SK-N-SH (cell line): ENCODE results near the gene HLA-DPB1. TPM values are rescaled to one million over a fixed set of nuclear protein-coding genes. Genes with fewer than 3 reads are reported as not detected.

Experiments used
- CTCF ChIA-PET: fragments of 300-600, 350-600 bp; formaldehyde crosslinking; extraction: SDS; loops from one replicate; lab custom pipeline; 2021; lab: Yijun Ruan, JAX
- POLR2A ChIA-PET: fragments of 350-600 bp; sonication (Branson Sonifier 250); formaldehyde crosslinking; extraction: SDS; loops from one replicate; lab custom pipeline; 2020; ENCODE audit warnings: antibody characterized with exemption, inconsistent platforms; lab: Yijun Ruan, JAX
- DNase-seq: peaks from one replicate; pipeline ENCODE4 v3.0.0; 2012
- H2AFZ ChIP-seq: fragments of 200-600 bp; sonication (generic); 2 replicates; pipeline ENCODE4 v1.8.1; 2016; ENCODE audit warnings: antibody characterized with exemption, mild to moderate bottlenecking, low read depth
- H3F3A ChIP-seq: fragments of 200-600 bp; sonication (generic); replicated peaks from 2 replicates; pipeline ENCODE3; 2016; ENCODE audit warnings: antibody characterized with exemption, mild to moderate bottlenecking; ENCODE audit not compliant: insufficient read depth
- H3K27ac ChIP-seq, 2 experiments: fragments of 200-500 bp in 1 of 2; fragments of 200-600 bp in 1 of 2; sonication (Bioruptor generic) in 1 of 2; sonication (generic), shearing (Covaris generic) in 1 of 2; 2 replicates each; pipeline versions ENCODE4 v1.5.1 to v1.6.1; 2014 to 2016; ENCODE audit warnings: low read depth in 2 of 2, inconsistent platforms in 1 of 2, low read length in 1 of 2, mild to moderate bottlenecking in 1 of 2, mixed read lengths in 1 of 2
- H3K27me3 ChIP-seq: fragments of 200-600 bp; sonication (generic), shearing (Covaris generic); 2 replicates; pipeline ENCODE4 v1.6.1; 2016; ENCODE audit warnings: mixed run types; ENCODE audit not compliant: insufficient read depth
- H3K36me3 ChIP-seq, 2 experiments: fragments of 200-500 bp in 1 of 2; fragments of 200-600 bp in 1 of 2; sonication (Bioruptor generic) in 1 of 2; sonication (generic) in 1 of 2; replicated peaks in 1 of 2; 2 replicates each; pipeline versions ENCODE3 to v1.5.1; 2014 to 2016; ENCODE audit warnings: low read length in 1 of 2, mild to moderate bottlenecking in 1 of 2; ENCODE audit not compliant: insufficient read depth in 2 of 2, control insufficient read depth in 1 of 2
- H3K4me1 ChIP-seq, 2 experiments: fragments of 200-500 bp in 1 of 2; fragments of 200-600 bp in 1 of 2; sonication (Bioruptor generic) in 1 of 2; sonication (generic), shearing (Covaris generic) in 1 of 2; 2 replicates each; pipeline versions ENCODE4 v1.5.1 to v1.6.1; 2014 to 2016; ENCODE audit warnings: low read depth in 1 of 2, low read length in 1 of 2, mixed run types in 1 of 2; ENCODE audit not compliant: insufficient read depth in 2 of 2, control insufficient read depth in 1 of 2
- H3K4me2 ChIP-seq: fragments of 200-600 bp; sonication (generic), shearing (Covaris generic); 2 replicates; pipeline ENCODE4 v1.6.1; 2017; ENCODE audit warnings: mixed run types
- H3K4me3 ChIP-seq, 2 experiments: fragments of 200-500 bp in 1 of 2; fragments of 200-600 bp in 1 of 2; sonication (Bioruptor generic) in 1 of 2; sonication (generic), shearing (Covaris generic) in 1 of 2; 2 replicates each; pipeline versions ENCODE4 v1.5.1 to v1.8.1; 2014 to 2016; ENCODE audit warnings: low read depth in 2 of 2, inconsistent platforms in 1 of 2, low read length in 1 of 2, mild to moderate bottlenecking in 1 of 2, mixed read lengths in 1 of 2, moderate library complexity in 1 of 2
- H3K79me2 ChIP-seq: fragments of 200-600 bp; sonication (generic); 2 replicates; pipeline ENCODE4 v1.8.1; 2017; ENCODE audit warnings: mild to moderate bottlenecking; ENCODE audit not compliant: insufficient read depth
- H3K9ac ChIP-seq: fragments of 200-600 bp; sonication (generic); 2 replicates; pipeline ENCODE4 v1.6.1; 2017; ENCODE audit warnings: mixed run types
- H3K9me2 ChIP-seq: fragments of 200-600 bp; sonication (generic); 2 replicates; pipeline ENCODE4 v1.6.1; 2017; ENCODE audit warnings: mixed run types
- H3K9me3 ChIP-seq: fragments of 200-600 bp; sonication (generic); 2 replicates; pipeline ENCODE4 v1.6.1; 2017; ENCODE audit warnings: mixed run types, mild to moderate bottlenecking, moderate library complexity
- H4K20me1 ChIP-seq: fragments of 200-600 bp; sonication (generic); 2 replicates; pipeline ENCODE4 v1.6.1; 2017; ENCODE audit warnings: mild to moderate bottlenecking, mixed run types; ENCODE audit not compliant: insufficient read depth
- CHD2 ChIP-seq: fragments of 150-350 bp; IDR thresholded peaks from 2 replicates; pipeline ENCODE4 v1.6.1; 2018; ENCODE audit warnings: low read length; ENCODE audit not compliant: partially characterized antibody
- ELF1 ChIP-seq: IDR thresholded peaks from 2 replicates; pipeline ENCODE4 v1.4.0; 2012
- EP300 ChIP-seq, 2 experiments: IDR thresholded peaks; 2 replicates each; pipeline versions ENCODE4 v1.4.0 to v1.6.1; 2012; ENCODE audit warnings: borderline replicate concordance in 1 of 2, low read depth in 1 of 2, low read length in 1 of 2
- EZH2phosphoT487 ChIP-seq: fragments of 200-600 bp; sonication (generic); IDR thresholded peaks from 2 replicates; pipeline ENCODE4 v1.6.1; 2017; ENCODE audit warnings: low read depth, mixed run types, mild to moderate bottlenecking, antibody characterized with exemption, moderate library complexity, borderline replicate concordance
- FOSL2 ChIP-seq: IDR thresholded peaks from 2 replicates; pipeline ENCODE4 v1.4.0; 2012; ENCODE audit warnings: low read depth, mild to moderate bottlenecking, moderate library complexity, borderline replicate concordance
- GATA2 ChIP-seq: sonication (generic); formaldehyde crosslinking; IDR thresholded peaks from 2 replicates; pipeline ENCODE4 v1.5.0; 2020; ENCODE audit warnings: mild to moderate bottlenecking, missing genetic modification reagents
- JUND ChIP-seq: IDR thresholded peaks from 2 replicates; pipeline ENCODE4 v1.4.0; 2012
- MAX ChIP-seq: IDR thresholded peaks from 2 replicates; pipeline ENCODE4 v1.4.0; 2012; ENCODE audit warnings: low read depth
- MXI1 ChIP-seq: IDR thresholded peaks from 2 replicates; pipeline ENCODE4 v1.6.1; 2012; ENCODE audit warnings: mild to moderate bottlenecking, low read depth, low read length, improper control_type of control experiment
- NFIC ChIP-seq: IDR thresholded peaks from 2 replicates; pipeline ENCODE4 v1.4.0; 2012; ENCODE audit warnings: borderline replicate concordance
- NRF1 ChIP-seq: IDR thresholded peaks from 2 replicates; pipeline ENCODE4 v1.6.1; 2012; ENCODE audit warnings: low read depth, mild to moderate bottlenecking, low read length
- RCOR1 ChIP-seq: fragments of 150-350 bp; IDR thresholded peaks from 2 replicates; pipeline ENCODE4 v1.6.1; 2017; ENCODE audit warnings: antibody characterized with exemption, low read length
- REST ChIP-seq: IDR thresholded peaks from 2 replicates; pipeline ENCODE4 v1.6.1; 2012; ENCODE audit warnings: mild to moderate bottlenecking, low read depth, low read length, moderate library complexity
- RXRA ChIP-seq: IDR thresholded peaks from 2 replicates; pipeline ENCODE4 v1.4.0; 2012; ENCODE audit warnings: low read depth, mild to moderate bottlenecking, borderline replicate concordance
- TEAD4 ChIP-seq: IDR thresholded peaks from 2 replicates; pipeline ENCODE4 v1.4.0; 2012; ENCODE audit warnings: mild to moderate bottlenecking, borderline replicate concordance; ENCODE audit not compliant: insufficient read depth
- USF1 ChIP-seq: IDR thresholded peaks from 2 replicates; pipeline ENCODE4 v1.4.0; 2012; ENCODE audit warnings: low read depth, borderline replicate concordance
- YY1 ChIP-seq: IDR thresholded peaks from 2 replicates; pipeline ENCODE4 v1.4.0; 2012; ENCODE audit warnings: low read depth, mild to moderate bottlenecking
- WGBS: methylation state at CpG from one replicate; pipeline ENCODE4 v1.1.6; 2017; ENCODE audit warnings: low lambda C conversion rate; 5-methylcytosine and 5-hydroxymethylcytosine counted together
- polyA plus RNA-seq, 3 experiments: library from polyadenylated mRNA; depleted of rRNA; stranded (reverse); fragments of >200 nt; gene quantifications; 2 replicates each; pipeline ENCODE4 v1.2.3, GENCODE V29; 2012
- TF ChIP-seq, protein P1 (sequence below): fragments of 150-350 bp; IDR thresholded peaks from 2 replicates; pipeline ENCODE4 v1.6.1; 2017; ENCODE audit warnings: antibody characterized with exemption, low read length, low read depth, borderline replicate concordance
- TF ChIP-seq, protein P2 (sequence below): fragments of 200-600 bp; sonication (generic); IDR thresholded peaks from 2 replicates; pipeline ENCODE4 v1.6.1; 2017; ENCODE audit warnings: antibody characterized with exemption, mild to moderate bottlenecking, moderate library complexity
- TF ChIP-seq, protein P3 (sequence below): IDR thresholded peaks from 2 replicates; pipeline ENCODE4 v1.4.0; 2012; ENCODE audit warnings: low read depth, borderline replicate concordance

Gene HLA-DPB1
- polyA plus RNA-seq, 1 of the 3 experiments (the other 2 are of a cell fraction): 2.0 TPM

DNA sequence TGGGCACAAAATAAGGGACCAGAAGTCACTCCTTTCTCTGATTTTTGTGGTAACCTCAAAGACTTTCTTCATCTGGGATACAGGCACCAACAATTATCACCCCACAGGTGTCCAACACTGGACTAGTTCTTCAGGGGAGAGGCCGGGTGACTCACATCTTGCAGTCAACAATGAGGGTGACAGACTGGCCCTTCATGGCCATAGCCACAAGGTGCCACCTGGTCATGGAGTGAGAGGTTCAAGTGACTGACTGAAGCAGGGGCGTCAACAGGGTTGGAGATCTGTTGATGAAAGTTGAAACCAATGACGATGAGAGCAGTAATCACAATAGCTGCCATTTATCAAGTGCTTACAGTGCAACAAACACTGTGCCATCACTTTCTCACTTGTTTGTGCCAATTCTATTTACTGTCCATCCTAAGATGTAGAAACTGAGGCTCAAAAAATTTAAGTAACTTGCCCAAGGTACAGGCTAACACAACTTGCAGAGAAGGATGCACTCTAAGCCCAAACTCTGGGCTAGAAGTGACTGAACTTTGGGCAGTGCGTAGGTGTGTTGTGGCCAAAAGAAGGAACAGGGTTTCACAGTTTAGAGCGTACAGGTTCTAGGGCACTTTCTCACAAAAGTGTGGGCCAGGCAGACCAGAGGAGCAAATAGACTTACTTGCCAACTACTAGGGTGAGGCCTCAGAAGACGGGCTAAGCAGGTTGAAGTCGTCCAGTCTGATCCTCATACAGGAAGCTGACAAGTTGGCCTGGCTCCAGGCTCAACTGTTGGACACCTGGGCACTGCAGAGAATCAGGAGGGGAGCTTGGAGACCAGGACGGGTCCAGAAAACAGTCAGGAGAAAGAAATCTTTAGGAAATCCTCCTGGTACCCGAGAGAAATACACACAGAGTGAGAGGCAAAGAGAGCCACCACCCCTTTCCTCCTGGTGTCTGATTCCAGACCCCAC is 30.4 kb downstream of the HLA-DPB1 start:
- no peak for DNase-seq
- Histone ChIP-seq H3F3A (no peaks in the 10 kb centered on the region), H3K4me2 (no peak overlapping the region), H3K36me3 (no peaks in the 10 kb centered on the region), H3K27me3 (peaks cover 24% of the 10 kb centered on the region; the same call in 1 of the 2 replicates), H3K79me2 (no peaks in the 10 kb centered on the region), H3K27ac (no peak overlapping the region), H3K9ac (no peak overlapping the region), H3K4me1 (no peaks in the 10 kb centered on the region), H3K9me2 (no peaks in the 10 kb centered on the region), H2AFZ (no peak overlapping the region), H4K20me1 (no peaks in the 10 kb centered on the region), H3K4me3 (no peak overlapping the region), H3K9me3 (peaks cover 3% of the 10 kb centered on the region; the same call in 1 of the 2 replicates)
- TF ChIP-seq YY1 (no peak), NFIC (no peak), RCOR1 (no peak), JUND (no peak), ELF1 (no peak), USF1 (no peak), NRF1 (no peak), GATA2 (CRISPR knock-in tag) (no peak), REST (no peak), TEAD4 (no peak), MXI1 (no peak), EP300 (IDR thresholded peaks at IDR 0.05; ENCODE audit: borderline replicate concordance in 1 of 2, low read depth in 1 of 2, low read length in 1 of 2) (no peak), EZH2phosphoT487 (no peak), RXRA (no peak), MAX (no peak), CHD2 (no peak), FOSL2 (no peak)
- TF ChIP-seq, protein P1, sequence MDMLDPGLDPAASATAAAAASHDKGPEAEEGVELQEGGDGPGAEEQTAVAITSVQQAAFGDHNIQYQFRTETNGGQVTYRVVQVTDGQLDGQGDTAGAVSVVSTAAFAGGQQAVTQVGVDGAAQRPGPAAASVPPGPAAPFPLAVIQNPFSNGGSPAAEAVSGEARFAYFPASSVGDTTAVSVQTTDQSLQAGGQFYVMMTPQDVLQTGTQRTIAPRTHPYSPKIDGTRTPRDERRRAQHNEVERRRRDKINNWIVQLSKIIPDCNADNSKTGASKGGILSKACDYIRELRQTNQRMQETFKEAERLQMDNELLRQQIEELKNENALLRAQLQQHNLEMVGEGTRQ: no peak
- TF ChIP-seq, protein P2, sequence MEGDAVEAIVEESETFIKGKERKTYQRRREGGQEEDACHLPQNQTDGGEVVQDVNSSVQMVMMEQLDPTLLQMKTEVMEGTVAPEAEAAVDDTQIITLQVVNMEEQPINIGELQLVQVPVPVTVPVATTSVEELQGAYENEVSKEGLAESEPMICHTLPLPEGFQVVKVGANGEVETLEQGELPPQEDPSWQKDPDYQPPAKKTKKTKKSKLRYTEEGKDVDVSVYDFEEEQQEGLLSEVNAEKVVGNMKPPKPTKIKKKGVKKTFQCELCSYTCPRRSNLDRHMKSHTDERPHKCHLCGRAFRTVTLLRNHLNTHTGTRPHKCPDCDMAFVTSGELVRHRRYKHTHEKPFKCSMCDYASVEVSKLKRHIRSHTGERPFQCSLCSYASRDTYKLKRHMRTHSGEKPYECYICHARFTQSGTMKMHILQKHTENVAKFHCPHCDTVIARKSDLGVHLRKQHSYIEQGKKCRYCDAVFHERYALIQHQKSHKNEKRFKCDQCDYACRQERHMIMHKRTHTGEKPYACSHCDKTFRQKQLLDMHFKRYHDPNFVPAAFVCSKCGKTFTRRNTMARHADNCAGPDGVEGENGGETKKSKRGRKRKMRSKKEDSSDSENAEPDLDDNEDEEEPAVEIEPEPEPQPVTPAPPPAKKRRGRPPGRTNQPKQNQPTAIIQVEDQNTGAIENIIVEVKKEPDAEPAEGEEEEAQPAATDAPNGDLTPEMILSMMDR: no peak
- TF ChIP-seq, protein P3, sequence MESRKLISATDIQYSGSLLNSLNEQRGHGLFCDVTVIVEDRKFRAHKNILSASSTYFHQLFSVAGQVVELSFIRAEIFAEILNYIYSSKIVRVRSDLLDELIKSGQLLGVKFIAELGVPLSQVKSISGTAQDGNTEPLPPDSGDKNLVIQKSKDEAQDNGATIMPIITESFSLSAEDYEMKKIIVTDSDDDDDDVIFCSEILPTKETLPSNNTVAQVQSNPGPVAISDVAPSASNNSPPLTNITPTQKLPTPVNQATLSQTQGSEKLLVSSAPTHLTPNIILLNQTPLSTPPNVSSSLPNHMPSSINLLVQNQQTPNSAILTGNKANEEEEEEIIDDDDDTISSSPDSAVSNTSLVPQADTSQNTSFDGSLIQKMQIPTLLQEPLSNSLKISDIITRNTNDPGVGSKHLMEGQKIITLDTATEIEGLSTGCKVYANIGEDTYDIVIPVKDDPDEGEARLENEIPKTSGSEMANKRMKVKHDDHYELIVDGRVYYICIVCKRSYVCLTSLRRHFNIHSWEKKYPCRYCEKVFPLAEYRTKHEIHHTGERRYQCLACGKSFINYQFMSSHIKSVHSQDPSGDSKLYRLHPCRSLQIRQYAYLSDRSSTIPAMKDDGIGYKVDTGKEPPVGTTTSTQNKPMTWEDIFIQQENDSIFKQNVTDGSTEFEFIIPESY: no peak
- ChIA-PET POLR2A (no interaction called here), CTCF (no interaction called here)
- WGBS: 0% methylated on average over 9 of the region's 9 CpGs
